A549 (cell line): Measurements from ENCODE around the gene NXPE3. TPM values are rescaled to one million over a fixed set of nuclear protein-coding genes. Genes with fewer than 3 reads are reported as not detected.
A peak's percentile ranks its signal among the peaks of the same experiment; 100 is the strongest.

ENCODE experiments used
- ATAC-seq, 2 experiments: fragments of 200-7000 bp in 1 of 2; fragments of >200 bp in 1 of 2; cut with Nextera tagmentation in 1 of 2; cut with Tn5 transposase in 1 of 2; 3 replicates each; pipeline versions ENCODE4 v1.8.0 to v1.9.1; 2018 to 2020; ENCODE audit warnings: mild to moderate bottlenecking in 1 of 2, moderate library complexity in 1 of 2
- CTCF ChIA-PET: fragments of 300-600 bp; sonication (Branson Sonifier 250); formaldehyde crosslinking; extraction: SDS; loops from one replicate; lab custom pipeline; 2021; ENCODE audit warnings: antibody characterized with exemption, inconsistent platforms; lab: Yijun Ruan, JAX
- POLR2A ChIA-PET: fragments of 350-600 bp; formaldehyde crosslinking; extraction: SDS; loops from one replicate; lab custom pipeline; 2021; ENCODE audit warnings: antibody characterized with exemption, inconsistent platforms; lab: Yijun Ruan, JAX
- DNase-seq, 2 experiments: peaks; one replicate each; pipeline versions ENCODE4 v3.0.0 to v3.0.0-alpha.2; 2011 to 2016; ENCODE audit warnings: low read depth in 1 of 2, low spot score in 1 of 2
- FAIRE-seq: peaks from 2 replicates; lab custom pipeline; 2011; peaks lifted over from hg19 to GRCh38; lab: Jason Lieb, UNC
- H3K27ac ChIP-seq, 2 experiments: fragments of >200 bp; sonication (Bioruptor Twin); formaldehyde crosslinking; 3 replicates each; pipeline ENCODE4 v1.5.1; 2016 to 2017
- H3K4me1 ChIP-seq: fragments of >200 bp; sonication (Bioruptor Twin); formaldehyde crosslinking; 3 replicates; pipeline ENCODE4 v1.6.1; 2016
- H3K4me2 ChIP-seq: fragments of >200 bp; sonication (Bioruptor Twin); formaldehyde crosslinking; 3 replicates; pipeline ENCODE4 v1.6.1; 2016
- H3K4me3 ChIP-seq: fragments of >200 bp; sonication (Bioruptor Twin); formaldehyde crosslinking; 3 replicates; pipeline ENCODE4 v1.5.1; 2016
- H3K9me3 ChIP-seq: fragments of >200 bp; sonication (Bioruptor Twin); formaldehyde crosslinking; 3 replicates; pipeline ENCODE4 v1.6.1; 2016
- CBX8 ChIP-seq: fragments of 200-600 bp; sonication (generic); IDR thresholded peaks from 2 replicates; pipeline ENCODE4 v1.6.1; 2016
- CEBPB ChIP-seq, 2 experiments: fragments of >200 bp in 1 of 2; sonication (Bioruptor Twin) in 1 of 2; formaldehyde crosslinking in 1 of 2; IDR thresholded peaks; 2 replicates each; pipeline ENCODE4 v1.6.1; 2012 to 2016
- EHMT2 ChIP-seq: fragments of 200-600 bp; sonication (generic); IDR thresholded peaks from 2 replicates; pipeline ENCODE4 v1.6.1; 2016; ENCODE audit warnings: antibody characterized with exemption, low read depth, mild to moderate bottlenecking, moderate library complexity
- FOXS1 ChIP-seq: fragments of 250-450 bp; sonication (Bioruptor Pico); IDR thresholded peaks from 2 replicates; pipeline ENCODE4 v1.5.0; 2020; ENCODE audit warnings: mild to moderate bottlenecking, moderate library complexity
- HOXA7 ChIP-seq: fragments of 250-450 bp; sonication (Bioruptor Pico); IDR thresholded peaks from 2 replicates; pipeline ENCODE4 v1.5.0; 2020; ENCODE audit warnings: mild to moderate bottlenecking, moderate library complexity
- JUN ChIP-seq, 2 experiments: fragments of >200 bp; sonication (Bioruptor Twin); formaldehyde crosslinking; IDR thresholded peaks; 2 replicates in 1 of 2; 3 replicates in 1 of 2; pipeline ENCODE4 v1.6.1; 2016 to 2017
- JUNB ChIP-seq: fragments of >200 bp; sonication (Bioruptor Twin); formaldehyde crosslinking; IDR thresholded peaks from 2 replicates; pipeline ENCODE4 v1.6.1; 2016
- NFE2L2 ChIP-seq: fragments of 150-350 bp; conservative IDR thresholded peaks from 2 replicates; pipeline ENCODE4 v1.6.1; 2014; ENCODE audit warnings: low read length
- RAD21 ChIP-seq, 2 experiments: fragments of >200 bp in 1 of 2; sonication (Bioruptor Twin) in 1 of 2; formaldehyde crosslinking in 1 of 2; IDR thresholded peaks in 1 of 2; conservative IDR thresholded peaks in 1 of 2; 2 replicates in 1 of 2; 3 replicates in 1 of 2; pipeline ENCODE4 v1.6.1; 2012 to 2018; ENCODE audit warnings: inconsistent platforms in 1 of 2
- RCOR1 ChIP-seq: fragments of 150-350 bp; IDR thresholded peaks from 2 replicates; pipeline ENCODE4 v1.6.1; 2014; ENCODE audit warnings: antibody characterized with exemption, low read length, low read depth
- RNF2 ChIP-seq: fragments of 200-600 bp; sonication (generic); IDR thresholded peaks from 2 replicates; pipeline ENCODE4 v1.6.1; 2016; ENCODE audit warnings: low read depth, mild to moderate bottlenecking, antibody characterized with exemption, moderate library complexity, borderline replicate concordance
- SREBF2 ChIP-seq: fragments of 450-650 bp; IDR thresholded peaks from 2 replicates; pipeline ENCODE4 v1.6.1; 2014; ENCODE audit warnings: mild to moderate bottlenecking, moderate library complexity
- TFCP2L1 ChIP-seq: fragments of 250-450 bp; sonication (Bioruptor Pico); IDR thresholded peaks from 2 replicates; pipeline ENCODE4 v1.5.0; 2021; ENCODE audit warnings: mild to moderate bottlenecking
- ZFP36 ChIP-seq: fragments of 450-650 bp; IDR thresholded peaks from 2 replicates; pipeline ENCODE4 v1.6.1; 2014; ENCODE audit warnings: borderline replicate concordance; ENCODE audit not compliant: partially characterized antibody
- WGBS: methylation state at CpG from one replicate; pipeline ENCODE4 v1.1.6; 2017; ENCODE audit errors: missing lambda C conversion rate; 5-methylcytosine and 5-hydroxymethylcytosine counted together
- polyA plus RNA-seq, 4 experiments: library from polyadenylated mRNA; depleted of rRNA in 3 of 4; stranded (reverse); fragments of >200 nt; fragmentation: RNase III in 1 of 4; extraction: RNeasy Plus Mini Kit Qiagen cat#74134 plus additional on column Dnase treatment in 1 of 4; gene quantifications; 2 replicates in 3 of 4; 3 replicates in 1 of 4; pipeline ENCODE4 v1.2.3, GENCODE V29; 2011 to 2017
- TF ChIP-seq, protein P1 (sequence below): fragments of >200 bp; sonication (Bioruptor Twin); formaldehyde crosslinking; IDR thresholded peaks from 3 replicates; pipeline ENCODE4 v1.5.1; 2016
- TF ChIP-seq, protein P2 (sequence below): IDR thresholded peaks from 2 replicates; pipeline ENCODE4 v1.6.1; 2012
- TF ChIP-seq, protein P3 (sequence below): fragments of 150-350 bp; IDR thresholded peaks from 2 replicates; pipeline ENCODE4 v1.6.1; 2014; ENCODE audit warnings: low read depth, mild to moderate bottlenecking, low read length
- TF ChIP-seq, protein P4 (sequence below): fragments of >200 bp; sonication (Bioruptor Twin); formaldehyde crosslinking; IDR thresholded peaks from 2 replicates; pipeline ENCODE4 v1.6.1; 2016
- TF ChIP-seq, protein P5 (sequence below): fragments of >200 bp; sonication (Bioruptor Twin); formaldehyde crosslinking; IDR thresholded peaks from 3 replicates; pipeline ENCODE4 v1.6.1; 2016

The NXPE3 gene
- polyA plus RNA-seq, 2 of the 4 experiments (the other 2 are of a cell fraction), result 48.6 to 49.5 TPM

DNA sequence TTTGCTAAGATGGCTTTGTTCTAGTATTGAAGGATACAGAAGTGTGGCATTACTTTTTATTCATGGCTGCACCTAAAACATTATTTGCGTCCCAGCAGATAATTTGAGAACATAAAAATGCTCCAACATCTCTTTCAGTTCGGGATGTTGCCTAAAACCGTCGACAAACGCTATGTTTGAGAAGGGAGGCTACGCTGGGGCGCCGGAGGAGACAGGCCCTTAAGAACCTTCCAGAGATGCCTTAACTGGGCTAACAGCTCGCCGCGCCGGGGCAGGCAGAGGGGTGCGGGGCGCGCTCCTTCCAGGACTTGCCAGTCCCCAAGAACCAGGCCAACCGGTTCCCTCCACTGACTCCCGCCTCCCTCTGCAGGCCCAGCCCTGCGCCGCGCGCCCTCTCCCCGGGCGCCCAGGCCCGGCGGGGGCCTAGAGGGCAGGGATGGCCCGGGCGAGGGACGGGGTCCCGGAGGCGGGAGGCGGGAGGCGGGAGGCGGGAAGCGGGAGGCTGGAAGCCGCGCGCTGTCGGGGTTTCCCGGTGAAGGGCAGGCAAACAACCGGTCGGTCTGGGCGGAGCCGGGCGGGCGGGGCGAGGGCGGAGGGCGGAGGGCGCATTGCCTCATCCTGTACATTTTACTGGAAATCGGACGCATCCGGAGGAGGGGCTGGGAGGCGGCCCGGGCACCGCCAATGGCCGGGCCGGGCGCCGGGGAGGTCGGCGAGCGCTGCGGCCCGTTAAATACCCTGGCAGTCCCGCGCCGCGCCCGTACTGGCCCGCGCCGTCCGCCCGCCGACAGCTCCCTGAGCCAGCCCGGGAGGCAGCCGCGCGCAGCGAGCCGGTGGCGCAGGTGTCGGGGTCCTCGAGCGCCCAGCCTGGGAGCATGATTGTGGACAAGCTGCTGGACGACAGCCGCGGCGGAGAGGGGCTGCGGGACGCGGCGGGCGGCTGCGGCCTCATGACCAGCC, 70.0 kb downstream of the NXPE3 start, which contains the start of gene NFKBIZ (continued):
- no peak for TF ChIP-seq RNF2

DNA sequence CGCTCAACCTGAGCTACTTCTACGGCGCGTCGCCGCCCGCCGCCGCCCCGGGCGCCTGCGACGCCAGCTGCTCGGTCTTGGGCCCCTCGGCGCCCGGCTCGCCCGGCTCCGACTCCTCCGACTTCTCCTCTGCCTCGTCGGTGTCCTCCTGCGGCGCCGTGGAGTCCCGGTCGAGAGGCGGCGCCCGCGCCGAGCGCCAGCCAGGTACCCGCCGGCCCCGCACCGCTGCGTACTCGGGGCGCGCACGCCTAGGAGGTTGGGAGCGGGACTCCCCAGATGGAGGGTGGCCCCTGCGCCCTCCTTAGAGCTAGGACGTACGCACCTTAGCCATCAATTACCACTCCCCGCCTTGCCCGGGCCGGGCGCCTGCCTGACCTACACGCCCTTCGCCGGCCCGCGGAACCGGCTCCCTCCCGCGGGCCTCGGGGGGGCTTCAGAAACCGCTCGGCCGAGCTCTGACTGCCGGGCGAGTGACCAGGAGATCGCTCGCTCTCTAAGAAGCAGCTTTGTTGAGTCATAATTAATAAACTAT, 70.8 kb downstream of the NXPE3 start:
- DNase-seq (peak in 1 of 2 experiments; percentile 30), ATAC-seq (peak; percentile 50 to 55), FAIRE-seq (no peak)
- TF ChIP-seq, protein P1, sequence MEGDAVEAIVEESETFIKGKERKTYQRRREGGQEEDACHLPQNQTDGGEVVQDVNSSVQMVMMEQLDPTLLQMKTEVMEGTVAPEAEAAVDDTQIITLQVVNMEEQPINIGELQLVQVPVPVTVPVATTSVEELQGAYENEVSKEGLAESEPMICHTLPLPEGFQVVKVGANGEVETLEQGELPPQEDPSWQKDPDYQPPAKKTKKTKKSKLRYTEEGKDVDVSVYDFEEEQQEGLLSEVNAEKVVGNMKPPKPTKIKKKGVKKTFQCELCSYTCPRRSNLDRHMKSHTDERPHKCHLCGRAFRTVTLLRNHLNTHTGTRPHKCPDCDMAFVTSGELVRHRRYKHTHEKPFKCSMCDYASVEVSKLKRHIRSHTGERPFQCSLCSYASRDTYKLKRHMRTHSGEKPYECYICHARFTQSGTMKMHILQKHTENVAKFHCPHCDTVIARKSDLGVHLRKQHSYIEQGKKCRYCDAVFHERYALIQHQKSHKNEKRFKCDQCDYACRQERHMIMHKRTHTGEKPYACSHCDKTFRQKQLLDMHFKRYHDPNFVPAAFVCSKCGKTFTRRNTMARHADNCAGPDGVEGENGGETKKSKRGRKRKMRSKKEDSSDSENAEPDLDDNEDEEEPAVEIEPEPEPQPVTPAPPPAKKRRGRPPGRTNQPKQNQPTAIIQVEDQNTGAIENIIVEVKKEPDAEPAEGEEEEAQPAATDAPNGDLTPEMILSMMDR, result peak; percentile 26; the same call in 2 of the 3 replicates
- TF ChIP-seq, protein P2, sequence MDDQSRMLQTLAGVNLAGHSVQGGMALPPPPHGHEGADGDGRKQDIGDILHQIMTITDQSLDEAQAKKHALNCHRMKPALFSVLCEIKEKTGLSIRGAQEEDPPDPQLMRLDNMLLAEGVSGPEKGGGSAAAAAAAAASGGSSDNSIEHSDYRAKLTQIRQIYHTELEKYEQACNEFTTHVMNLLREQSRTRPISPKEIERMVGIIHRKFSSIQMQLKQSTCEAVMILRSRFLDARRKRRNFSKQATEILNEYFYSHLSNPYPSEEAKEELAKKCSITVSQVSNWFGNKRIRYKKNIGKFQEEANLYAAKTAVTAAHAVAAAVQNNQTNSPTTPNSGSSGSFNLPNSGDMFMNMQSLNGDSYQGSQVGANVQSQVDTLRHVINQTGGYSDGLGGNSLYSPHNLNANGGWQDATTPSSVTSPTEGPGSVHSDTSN, result no peak
- peak in 1 of 2 experiments; percentile 40; a peak in 2 of 5 replicates for TF ChIP-seq RAD21 (conservative IDR thresholded peaks at IDR 0.05 in 1 of 2, IDR thresholded peaks at IDR 0.05 in 1 of 2)
- peak; percentile 11 to 79; a peak in 4 of 5 replicates for TF ChIP-seq JUN (IDR thresholded peaks at IDR 0.05)
- CTCF ChIA-PET, result interaction anchor here (0.5 to 2.2 kb wide), 11 partner anchors 10 to 376 kb away, joined by 3 to 14 read pairs (median 3); no protein-coding TSS in a partner anchor
- Histone ChIP-seq H3K9me3 (no peaks in the 10 kb centered on the region), H3K4me2 (peak overlapping the region; percentile 90), H3K4me1 (peaks cover 46% of the 10 kb centered on the region), H3K27ac (peak overlapping the region; percentile 96 to 98), H3K4me3 (peak overlapping the region; percentile 84)
- 2% methylated on average over 27 of the region's 67 CpGs for WGBS
- POLR2A ChIA-PET, result interaction anchor here (0.6 to 2.9 kb wide), 35 partner anchors 8 to 379 kb away, joined by 3 to 37 read pairs (median 6); partner anchors contain the start of genes CEP97 and NXPE3

DNA sequence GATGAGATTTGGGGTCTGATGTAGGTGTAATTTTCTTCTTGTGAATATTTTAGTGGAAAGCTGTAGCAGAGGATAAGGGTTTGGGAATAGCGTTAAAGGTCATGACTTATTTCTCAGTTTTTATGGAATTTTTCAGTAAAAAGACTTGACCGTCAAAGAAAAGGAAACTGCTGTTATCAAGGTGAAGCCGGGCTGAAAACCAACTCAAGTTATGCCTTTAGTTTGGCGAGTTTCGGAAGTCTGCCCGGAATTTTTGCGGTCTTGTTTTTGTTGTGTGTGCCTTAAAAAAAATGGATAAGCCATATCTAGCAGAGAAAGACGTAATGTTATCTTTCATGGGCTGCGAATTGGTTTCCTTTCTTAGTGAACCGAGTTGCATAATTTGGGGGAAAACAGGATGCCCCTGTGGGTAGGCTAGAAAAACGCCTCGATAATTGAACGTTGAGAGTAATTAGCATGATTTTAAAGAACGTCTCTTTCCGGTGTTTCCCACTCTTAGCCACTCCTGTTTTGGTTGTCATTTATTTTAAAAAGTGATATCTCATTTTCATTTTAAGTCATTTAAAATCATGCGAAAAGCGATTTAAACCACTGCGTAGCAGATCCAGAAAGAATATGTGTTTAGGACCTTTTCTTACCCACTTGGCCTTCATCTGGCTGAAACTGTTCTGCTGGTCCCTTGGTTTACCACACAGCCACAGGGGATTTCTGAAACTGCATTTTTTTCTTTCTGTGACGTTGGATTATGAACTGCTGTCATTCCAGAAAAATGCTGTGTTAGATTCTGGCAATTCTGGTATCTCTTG, 71.4 kb downstream of the NXPE3 start:
- FAIRE-seq (no peak), DNase-seq (no peak), ATAC-seq (no peak)
- Histone ChIP-seq H3K4me3 (peak overlapping the region; percentile 84), H3K4me1 (peaks cover 53% of the 10 kb centered on the region), H3K9me3 (no peaks in the 10 kb centered on the region), H3K4me2 (peak overlapping the region; percentile 90), H3K27ac (peak overlapping the region; percentile 96 to 98)
- POLR2A ChIA-PET, result interaction anchor here (0.6 to 2.9 kb wide), 22 partner anchors 8 to 379 kb away, joined by 3 to 37 read pairs (median 8); partner anchors contain the start of genes CEP97 and NXPE3
- 4% methylated on average over 19 of the region's 19 CpGs for WGBS
- CTCF ChIA-PET, result interaction anchor here (1.1 to 2.2 kb wide), 8 partner anchors 10 to 375 kb away, joined by 3 to 14 read pairs (median 4); no protein-coding TSS in a partner anchor
- TF ChIP-seq FOXS1 (CRISPR knock-in tag), result no peak
- no peak for TF ChIP-seq ZFP36
- TF ChIP-seq, protein P3, sequence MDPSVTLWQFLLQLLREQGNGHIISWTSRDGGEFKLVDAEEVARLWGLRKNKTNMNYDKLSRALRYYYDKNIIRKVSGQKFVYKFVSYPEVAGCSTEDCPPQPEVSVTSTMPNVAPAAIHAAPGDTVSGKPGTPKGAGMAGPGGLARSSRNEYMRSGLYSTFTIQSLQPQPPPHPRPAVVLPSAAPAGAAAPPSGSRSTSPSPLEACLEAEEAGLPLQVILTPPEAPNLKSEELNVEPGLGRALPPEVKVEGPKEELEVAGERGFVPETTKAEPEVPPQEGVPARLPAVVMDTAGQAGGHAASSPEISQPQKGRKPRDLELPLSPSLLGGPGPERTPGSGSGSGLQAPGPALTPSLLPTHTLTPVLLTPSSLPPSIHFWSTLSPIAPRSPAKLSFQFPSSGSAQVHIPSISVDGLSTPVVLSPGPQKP, result no peak
- TF ChIP-seq, protein P4, sequence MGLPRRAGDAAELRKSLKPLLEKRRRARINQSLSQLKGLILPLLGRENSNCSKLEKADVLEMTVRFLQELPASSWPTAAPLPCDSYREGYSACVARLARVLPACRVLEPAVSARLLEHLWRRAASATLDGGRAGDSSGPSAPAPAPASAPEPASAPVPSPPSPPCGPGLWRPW, result no peak
- TF ChIP-seq, protein P5, sequence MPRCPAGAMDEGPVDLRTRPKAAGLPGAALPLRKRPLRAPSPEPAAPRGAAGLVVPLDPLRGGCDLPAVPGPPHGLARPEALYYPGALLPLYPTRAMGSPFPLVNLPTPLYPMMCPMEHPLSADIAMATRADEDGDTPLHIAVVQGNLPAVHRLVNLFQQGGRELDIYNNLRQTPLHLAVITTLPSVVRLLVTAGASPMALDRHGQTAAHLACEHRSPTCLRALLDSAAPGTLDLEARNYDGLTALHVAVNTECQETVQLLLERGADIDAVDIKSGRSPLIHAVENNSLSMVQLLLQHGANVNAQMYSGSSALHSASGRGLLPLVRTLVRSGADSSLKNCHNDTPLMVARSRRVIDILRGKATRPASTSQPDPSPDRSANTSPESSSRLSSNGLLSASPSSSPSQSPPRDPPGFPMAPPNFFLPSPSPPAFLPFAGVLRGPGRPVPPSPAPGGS, result 0 out of 3 replicates have a peak, but pooled peaks have one; percentile 29
- no peak for TF ChIP-seq TFCP2L1
- TF ChIP-seq RCOR1, result no peak
- TF ChIP-seq, protein P1, result no peak
- no peak for TF ChIP-seq CEBPB (IDR thresholded peaks at IDR 0.05)
- TF ChIP-seq CBX8, result no peak
- TF ChIP-seq JUNB, result no peak
- peak; percentile 90 for TF ChIP-seq HOXA7 (CRISPR knock-in tag)
- TF ChIP-seq NFE2L2, result no peak
- TF ChIP-seq SREBF2, result no peak
- TF ChIP-seq EHMT2, result no peak
